ENCODE results near the gene ULK2. TPM values are rescaled to one million over a fixed set of nuclear protein-coding genes. Genes with fewer than 3 reads are reported as not detected.

ULK2 gene
- total and polyA plus RNA-seq, 2 experiments from 2014 or later, result 6.8 to 19.2 TPM

DNA sequence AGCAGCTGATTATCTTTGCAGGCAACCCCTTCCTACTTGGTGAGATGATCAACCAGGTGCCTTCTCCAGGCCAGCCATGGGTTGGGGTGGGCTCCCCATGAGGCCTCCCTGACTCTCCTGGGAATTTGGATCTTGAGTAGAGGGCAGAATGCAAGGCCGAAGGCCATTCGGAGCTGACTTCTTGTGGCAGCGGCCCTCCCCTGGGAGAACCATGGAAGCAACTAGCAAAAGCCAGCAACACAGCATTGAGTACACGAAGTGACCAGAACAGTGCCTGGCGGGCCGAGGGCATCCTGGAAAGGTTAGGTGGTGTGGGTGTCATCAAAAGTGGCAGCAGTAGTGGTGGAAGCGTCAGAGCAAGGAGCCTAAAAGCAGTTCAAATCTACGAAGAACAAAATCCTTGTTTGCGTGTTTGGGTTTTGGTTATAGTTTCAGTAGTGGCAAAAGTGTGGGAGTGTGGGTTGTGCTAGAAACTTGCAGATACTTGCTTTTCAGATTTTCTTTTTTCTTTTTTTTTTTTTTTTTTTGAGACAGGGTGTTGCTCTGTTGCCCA lies 117.6 kb downstream of the ULK2 start:
- TF ChIP-seq EZH2 (IDR thresholded peaks at IDR 0.05; ENCODE audit: insufficient read depth, poor library complexity, severe bottlenecking) (no peak), EZH2phosphoT487 (IDR thresholded peaks at IDR 0.05; ENCODE audit: insufficient read depth, low read depth) (no peak)
- Histone ChIP-seq H3K9ac (no peak overlapping the region), H3K36me3 (ENCODE audit: low read depth) (no peaks in the 10 kb centered on the region), H3K27me3 (replicated peaks; ENCODE audit: insufficient read depth) (no peaks in the 10 kb centered on the region), H3K9me3 (ENCODE audit: low read depth) (no peaks in the 10 kb centered on the region), H3F3A (ENCODE audit: insufficient read depth) (peaks cover 8% of the 10 kb centered on the region; the same call in 1 of the 2 replicates), H3K79me2 (ENCODE audit: insufficient read depth) (no peaks in the 10 kb centered on the region), H3K27ac (no peak overlapping the region), H4K20me1 (ENCODE audit: insufficient read depth) (no peaks in the 10 kb centered on the region), H3K4me2 (ENCODE audit: unreplicated experiment) (no peak overlapping the region), H3K4me3 (no peak overlapping the region), H2AFZ (no peak overlapping the region), H3K4me1 (ENCODE audit: insufficient read depth) (peaks cover 27% of the 10 kb centered on the region), H3K9me2 (ENCODE audit: insufficient read depth) (no peaks in the 10 kb centered on the region)
- 92 to 95% methylated on average over 9 of the region's 9 CpGs for WGBS, 2 experiments (ENCODE audit: low coverage in 1 of 2, low lambda C conversion rate in 2 of 2, missing lambda C conversion rate in 2 of 2)
- no peak for DNase-seq
- in situ Hi-C loops (cut with MboI), result loop anchor here (25.0 kb wide), 1 partner anchor 488 kb away; no protein-coding TSS in a partner anchor

DNA sequence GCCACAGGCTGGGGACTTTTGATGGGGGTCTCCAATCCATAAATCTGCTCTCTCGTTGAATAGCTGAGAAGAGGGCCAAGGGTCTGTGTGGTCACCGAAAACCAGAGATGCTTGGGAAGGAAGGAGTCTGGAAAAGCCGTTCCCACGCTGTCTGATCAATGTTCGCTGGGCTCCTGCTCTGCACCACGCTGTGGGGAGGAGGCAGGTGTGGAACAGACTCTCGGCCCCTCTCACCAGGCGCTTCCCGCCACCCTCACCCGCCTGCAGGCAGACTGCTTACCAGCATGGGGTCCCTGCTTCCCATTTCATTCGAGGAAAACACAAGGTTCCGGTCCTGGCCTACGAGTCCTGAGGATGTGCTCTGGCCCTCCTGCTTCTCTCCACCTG lies 118.9 kb downstream of the ULK2 start:
- DNase-seq, result no peak
- peak overlapping the region; percentile 59; the same call in 1 of the 2 replicates for H2AFZ ChIP-seq
- H3K27ac ChIP-seq, result no peak overlapping the region

GRCh38 chr17:19747829-19748806 lies 119.6 kb downstream of the ULK2 start, which contains the start of gene ALDH3A1:
Gene ALDH3A1 (minus strand): TSS chr17:19748298. CDS start chr17:19745129, 3,169 bp downstream.
- peaks cover 16% of the 10 kb centered on the region for H3K4me1 ChIP-seq (ENCODE audit: insufficient read depth)
- H3K27me3 ChIP-seq (replicated peaks; ENCODE audit: insufficient read depth), result no peaks in the 10 kb centered on the region
- 0 out of 2 replicates have a peak within 1 kb of the TSS, but pooled peaks have one; percentile 9 for H3K4me3 ChIP-seq
- no peaks in the 10 kb centered on the region for H3K9me2 ChIP-seq (ENCODE audit: insufficient read depth)
- WGBS, 2 experiments (ENCODE audit: low coverage in 1 of 2, low lambda C conversion rate in 2 of 2, missing lambda C conversion rate in 2 of 2), result 29 to 31% methylated on average over 25 of the region's 25 CpGs
- no peaks in the 10 kb centered on the region for H3K9me3 ChIP-seq (ENCODE audit: low read depth)
- H2AFZ ChIP-seq, result peak within 1 kb of the TSS; percentile 59
- H3F3A ChIP-seq (ENCODE audit: insufficient read depth), result no peaks in the 10 kb centered on the region
- peak within 1 kb of the TSS; percentile 41 for H3K4me2 ChIP-seq (ENCODE audit: unreplicated experiment)
- H3K79me2 ChIP-seq (ENCODE audit: insufficient read depth), result no peaks in the 10 kb centered on the region
- H3K9ac ChIP-seq, result peak within 1 kb of the TSS; percentile 17; the same call in 1 of the 2 replicates
- no peaks in the 10 kb centered on the region for H4K20me1 ChIP-seq (ENCODE audit: insufficient read depth)
- H3K27ac ChIP-seq, result no peak within 1 kb of the TSS
- peak; percentile 76 for DNase-seq
- TF ChIP-seq EZH2 (IDR thresholded peaks at IDR 0.05; ENCODE audit: insufficient read depth, poor library complexity, severe bottlenecking) (no peak), EZH2phosphoT487 (IDR thresholded peaks at IDR 0.05; ENCODE audit: insufficient read depth, low read depth) (no peak)
- in situ Hi-C loops (cut with MboI), result loop anchor here (10.0 kb wide), 1 partner anchor 63 kb away; no protein-coding TSS in a partner anchor
- H3K36me3 ChIP-seq (ENCODE audit: low read depth), result no peaks in the 10 kb centered on the region

More for the DNA sequence above, 118.9 kb downstream of the ULK2 start:
- Histone ChIP-seq H3K27me3 (replicated peaks; ENCODE audit: insufficient read depth) (no peaks in the 10 kb centered on the region), H3K79me2 (ENCODE audit: insufficient read depth) (no peaks in the 10 kb centered on the region), H3K9me3 (ENCODE audit: low read depth) (no peaks in the 10 kb centered on the region), H3F3A (ENCODE audit: insufficient read depth) (peaks cover 6% of the 10 kb centered on the region; the same call in 1 of the 2 replicates), H3K36me3 (ENCODE audit: low read depth) (no peaks in the 10 kb centered on the region), H3K9ac (peak overlapping the region; percentile 17; the same call in 1 of the 2 replicates), H3K4me1 (ENCODE audit: insufficient read depth) (peaks cover 23% of the 10 kb centered on the region), H3K4me2 (ENCODE audit: unreplicated experiment) (peak overlapping the region; percentile 41), H3K9me2 (ENCODE audit: insufficient read depth) (no peaks in the 10 kb centered on the region), H4K20me1 (ENCODE audit: insufficient read depth) (no peaks in the 10 kb centered on the region), H3K4me3 (no peak overlapping the region)
- 75 to 78% methylated on average over 10 to 13 of the region's 13 CpGs for WGBS, 2 experiments (ENCODE audit: low coverage in 1 of 2, low lambda C conversion rate in 2 of 2, missing lambda C conversion rate in 2 of 2)
- in situ Hi-C loops (cut with MboI), result loop anchor here (10.0 kb wide), 1 partner anchor 64 kb away; no protein-coding TSS in a partner anchor
- no peak for TF ChIP-seq EZH2 (IDR thresholded peaks at IDR 0.05; ENCODE audit: insufficient read depth, poor library complexity, severe bottlenecking)
- TF ChIP-seq EZH2phosphoT487 (IDR thresholded peaks at IDR 0.05; ENCODE audit: insufficient read depth, low read depth), result no peak

- H3K79me2 ChIP-seq (ENCODE audit: insufficient read depth), result no peaks in the 10 kb centered on the region
Measured at GRCh38 chr17:19747159-19747719, 120.5 kb downstream of the ULK2 start.

More at GRCh38 chr17:19747159-19747719, 120.5 kb downstream of the ULK2 start:
- 83 to 85% methylated on average over 13 of the region's 13 CpGs for WGBS, 2 experiments (ENCODE audit: low coverage in 1 of 2, low lambda C conversion rate in 2 of 2, missing lambda C conversion rate in 2 of 2)
- in situ Hi-C loops (cut with MboI), result loop anchor here (10.0 kb wide), 1 partner anchor 62 kb away; no protein-coding TSS in a partner anchor
- H3K27me3 ChIP-seq (replicated peaks; ENCODE audit: insufficient read depth), result no peaks in the 10 kb centered on the region
- H3F3A ChIP-seq (ENCODE audit: insufficient read depth), result no peaks in the 10 kb centered on the region
- H3K27ac ChIP-seq, result no peak overlapping the region
- H3K9me2 ChIP-seq (ENCODE audit: insufficient read depth), result no peaks in the 10 kb centered on the region
- no peak overlapping the region for H3K9ac ChIP-seq
- no peak overlapping the region for H3K4me2 ChIP-seq (ENCODE audit: unreplicated experiment)
- no peaks in the 10 kb centered on the region for H3K36me3 ChIP-seq (ENCODE audit: low read depth)
- no peak overlapping the region for H3K4me3 ChIP-seq
- no peak for DNase-seq
- peaks cover 8% of the 10 kb centered on the region for H3K4me1 ChIP-seq (ENCODE audit: insufficient read depth)
- H4K20me1 ChIP-seq (ENCODE audit: insufficient read depth), result no peaks in the 10 kb centered on the region
- no peak for TF ChIP-seq EZH2phosphoT487 (IDR thresholded peaks at IDR 0.05; ENCODE audit: insufficient read depth, low read depth)
- TF ChIP-seq EZH2 (IDR thresholded peaks at IDR 0.05; ENCODE audit: insufficient read depth, poor library complexity, severe bottlenecking), result no peak
- H3K9me3 ChIP-seq (ENCODE audit: low read depth), result no peaks in the 10 kb centered on the region
- no peak overlapping the region for H2AFZ ChIP-seq
